SK-N-SH treated with all-trans-retinoic acid at 6 μM for 48 hours (cell line): Measurements from ENCODE around the gene EVA1C.

Experiments
- ATAC-seq: fragments of 200-7000 bp; cut with Tn5 transposase; 3 replicates; pipeline ENCODE4 v1.9.1; 2020; ENCODE audit warnings: mild to moderate bottlenecking, moderate library complexity
- ARNTL ChIP-seq: fragments of 450-650 bp; formaldehyde crosslinking; IDR thresholded peaks from 2 replicates; pipeline ENCODE4 v1.5.0; 2020; ENCODE audit warnings: low read depth, mild to moderate bottlenecking, moderate library complexity, borderline replicate concordance
- CREB5 ChIP-seq: fragments of 250-450 bp; sonication (Bioruptor Pico); IDR thresholded peaks from 2 replicates; pipeline ENCODE4 v1.5.1; 2020; ENCODE audit warnings: low read depth, mild to moderate bottlenecking, moderate library complexity
- CSDC2 ChIP-seq: fragments of 250-450 bp; sonication (Bioruptor Pico); IDR thresholded peaks from 2 replicates; pipeline ENCODE4 v1.5.0; 2020; ENCODE audit warnings: mild to moderate bottlenecking, moderate library complexity
- CSRNP3 ChIP-seq: fragments of 250-450 bp; sonication (Bioruptor Pico); IDR thresholded peaks from 2 replicates; pipeline ENCODE4 v1.5.1; 2021; ENCODE audit warnings: mild to moderate bottlenecking, moderate library complexity
- ESRRG ChIP-seq: fragments of 250-450 bp; sonication (Bioruptor Pico); IDR thresholded peaks from 2 replicates; pipeline ENCODE4 v1.6.1; 2021; ENCODE audit warnings: mild to moderate bottlenecking
- GLIS3 ChIP-seq: fragments of 250-450 bp; sonication (Bioruptor Pico); IDR thresholded peaks from 2 replicates; pipeline ENCODE4 v1.5.0; 2020; ENCODE audit warnings: mild to moderate bottlenecking, moderate library complexity
- ISL1 ChIP-seq: fragments of 250-450 bp; sonication (Bioruptor Pico); IDR thresholded peaks from 2 replicates; pipeline ENCODE4 v2.1.2; 2022; ENCODE audit warnings: mild to moderate bottlenecking, moderate library complexity
- OSR1 ChIP-seq: fragments of 250-450 bp; sonication (Bioruptor Pico); IDR thresholded peaks from 2 replicates; pipeline ENCODE4 v1.8.0; 2022; ENCODE audit warnings: moderate library complexity, mild to moderate bottlenecking, inconsistent platforms
- PATZ1 ChIP-seq: fragments of 250-450 bp; sonication (Bioruptor Pico); IDR thresholded peaks from 2 replicates; pipeline ENCODE4 v1.8.0; 2020; ENCODE audit warnings: mild to moderate bottlenecking, moderate library complexity, borderline replicate concordance
- POU6F1 ChIP-seq: fragments of 250-450 bp; sonication (Bioruptor Pico); IDR thresholded peaks from 2 replicates; pipeline ENCODE4 v1.8.0; 2021; ENCODE audit warnings: low read depth, mild to moderate bottlenecking, moderate library complexity, borderline replicate concordance
- PPARA ChIP-seq: fragments of 250-450 bp; sonication (Bioruptor Pico); IDR thresholded peaks from 2 replicates; pipeline ENCODE4 v1.5.0; 2020; ENCODE audit warnings: mild to moderate bottlenecking, borderline replicate concordance
- RARB ChIP-seq: fragments of 250-450 bp; sonication (Bioruptor Pico); IDR thresholded peaks from 2 replicates; pipeline ENCODE4 v1.8.0; 2021; ENCODE audit warnings: mild to moderate bottlenecking, moderate library complexity
- SNAI2 ChIP-seq: fragments of 250-450 bp; sonication (Bioruptor Pico); IDR thresholded peaks from 2 replicates; pipeline ENCODE4 v1.5.0; 2020; ENCODE audit warnings: mild to moderate bottlenecking, moderate library complexity
- TOX ChIP-seq: fragments of 250-450 bp; sonication (Bioruptor Pico); IDR thresholded peaks from 2 replicates; pipeline ENCODE4 v1.8.0; 2021; ENCODE audit warnings: mild to moderate bottlenecking, moderate library complexity, borderline replicate concordance
- TSHZ2 ChIP-seq: fragments of 250-450 bp; sonication (Bioruptor Pico); IDR thresholded peaks from 2 replicates; pipeline ENCODE4 v1.5.0; 2020; ENCODE audit warnings: mild to moderate bottlenecking, moderate library complexity
- ZC3H10 ChIP-seq: fragments of 250-450 bp; sonication (Bioruptor Pico); IDR thresholded peaks from 2 replicates; pipeline ENCODE4 v1.5.1; 2021; ENCODE audit warnings: mild to moderate bottlenecking, moderate library complexity
- ZFP3 ChIP-seq: fragments of 250-450 bp; sonication (Bioruptor Pico); IDR thresholded peaks from 2 replicates; pipeline ENCODE4 v1.5.0; 2020; ENCODE audit warnings: mild to moderate bottlenecking, moderate library complexity
- ZFP30 ChIP-seq: fragments of 450-650 bp; formaldehyde crosslinking; IDR thresholded peaks from 2 replicates; pipeline ENCODE4 v1.5.0; 2022; ENCODE audit warnings: mild to moderate bottlenecking, moderate library complexity
- ZNF565 ChIP-seq: fragments of 450-650 bp; formaldehyde crosslinking; conservative IDR thresholded peaks from 2 replicates; pipeline ENCODE4 v1.5.0; 2020; ENCODE audit warnings: low read depth, mild to moderate bottlenecking, moderate library complexity
- ZNF70 ChIP-seq: fragments of 450-650 bp; formaldehyde crosslinking; IDR thresholded peaks from 2 replicates; pipeline ENCODE4 v1.5.0; 2020; ENCODE audit warnings: mild to moderate bottlenecking, moderate library complexity
- ZNF8 ChIP-seq: fragments of 450-650 bp; formaldehyde crosslinking; IDR thresholded peaks from 2 replicates; pipeline ENCODE4 v1.5.0; 2020; ENCODE audit warnings: mild to moderate bottlenecking, moderate library complexity

The EVA1C gene

GRCh38 chr21:32533053-32533452 lies 120.5 kb downstream of the EVA1C start:
- ATAC-seq, result no peak
- no peak for TF ChIP-seq ISL1 (CRISPR knock-in tag)
- no peak for TF ChIP-seq ZC3H10 (CRISPR knock-in tag)
- TF ChIP-seq CREB5 (CRISPR knock-in tag), result no peak
- no peak for TF ChIP-seq ZFP3 (CRISPR knock-in tag)
- TF ChIP-seq RARB (CRISPR knock-in tag), result no peak
- no peak for TF ChIP-seq ZNF8
- TF ChIP-seq TSHZ2 (CRISPR knock-in tag), result no peak
- TF ChIP-seq GLIS3 (CRISPR knock-in tag), result no peak
- no peak for TF ChIP-seq SNAI2 (CRISPR knock-in tag)
- no peak for TF ChIP-seq ZNF70 (CRISPR knock-in tag)
- TF ChIP-seq ZFP30 (CRISPR knock-in tag), result no peak
- no peak for TF ChIP-seq TOX (CRISPR knock-in tag)
- TF ChIP-seq ESRRG (CRISPR knock-in tag), result no peak
- TF ChIP-seq OSR1 (CRISPR knock-in tag), result no peak
- no peak for TF ChIP-seq ZNF565 (CRISPR knock-in tag)
- TF ChIP-seq POU6F1, result no peak
- no peak for TF ChIP-seq CSDC2
- TF ChIP-seq ARNTL (CRISPR knock-in tag), result no peak
- no peak for TF ChIP-seq PATZ1
- TF ChIP-seq CSRNP3 (CRISPR knock-in tag), result no peak

GRCh38 chr21:32533611-32534010 lies 121.1 kb downstream of the EVA1C start:
- no peak for ATAC-seq
- no peak for TF ChIP-seq ZFP3 (CRISPR knock-in tag)
- TF ChIP-seq CSRNP3 (CRISPR knock-in tag), result no peak
- no peak for TF ChIP-seq CSDC2
- TF ChIP-seq ZNF8, result no peak
- TF ChIP-seq RARB (CRISPR knock-in tag), result no peak
- TF ChIP-seq ZC3H10 (CRISPR knock-in tag), result no peak
- TF ChIP-seq ZNF565 (CRISPR knock-in tag), result no peak
- no peak for TF ChIP-seq PPARA
- TF ChIP-seq PATZ1, result no peak
- TF ChIP-seq ARNTL (CRISPR knock-in tag), result no peak
- TF ChIP-seq TSHZ2 (CRISPR knock-in tag), result no peak
- no peak for TF ChIP-seq GLIS3 (CRISPR knock-in tag)
- TF ChIP-seq POU6F1, result no peak
- no peak for TF ChIP-seq TOX (CRISPR knock-in tag)
- TF ChIP-seq ISL1 (CRISPR knock-in tag), result no peak
- TF ChIP-seq ESRRG (CRISPR knock-in tag), result no peak
